ENCODE measurements around the gene ARL13B.
"Not testable (repeated sequence)": the region's sequence is repeated elsewhere in the genome, so short reads cannot be mapped to it uniquely, and the experiment has no call there.

ARL13B gene

DNA sequence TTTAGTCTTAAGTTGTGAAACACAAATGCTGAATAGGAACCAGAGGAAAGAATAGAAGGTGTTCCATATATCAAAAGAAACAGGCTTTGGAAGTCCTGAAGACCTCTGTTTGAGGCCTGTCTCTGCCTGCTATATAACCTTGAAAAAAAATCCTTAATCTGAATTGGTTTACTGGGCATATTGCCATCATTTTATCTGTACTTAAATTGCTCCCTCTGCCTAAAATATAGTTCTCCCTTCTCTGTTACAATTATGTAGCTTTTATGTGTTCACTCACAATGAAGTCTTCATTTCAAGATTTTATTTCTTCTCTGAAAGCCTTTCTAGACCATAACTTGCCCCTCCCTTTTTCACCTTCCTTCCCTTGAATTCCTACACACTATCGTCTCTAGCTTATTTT, 21.2 kb downstream of the ARL13B start:
- no peak for DNase-seq (ENCODE audit: low spot score)

DNA sequence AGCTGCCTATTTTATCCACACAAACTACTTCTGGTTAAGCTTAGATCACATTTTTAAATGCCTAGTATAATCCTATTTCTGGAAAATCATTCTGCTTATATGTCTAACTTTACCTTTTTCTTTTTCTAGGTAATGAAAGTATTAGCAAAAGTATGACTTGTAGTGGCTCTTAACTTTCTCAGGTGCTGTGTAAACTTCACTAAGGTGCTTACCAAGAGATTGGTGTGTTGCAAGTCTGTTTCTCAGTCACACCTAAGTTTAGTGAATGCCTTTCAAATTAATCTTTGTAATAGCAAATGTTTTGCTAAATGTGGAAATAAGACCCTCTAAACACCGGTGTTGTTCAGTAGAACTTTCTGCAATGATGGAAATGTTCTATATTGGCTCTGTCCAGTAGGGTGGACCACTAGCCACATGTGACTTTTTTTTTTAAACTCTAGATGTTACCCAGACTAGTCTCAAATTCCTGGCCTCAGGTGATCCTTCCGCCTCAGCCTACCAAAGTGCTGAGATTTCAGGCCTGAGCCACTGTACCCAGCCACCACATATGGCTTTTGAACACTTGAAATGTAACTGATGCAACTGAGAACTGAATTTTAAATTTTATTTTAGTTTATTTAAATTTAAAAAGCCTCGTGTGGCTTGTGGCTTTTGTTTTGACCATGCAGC, 22.0 kb downstream of the ARL13B start:
- no peak for DNase-seq (ENCODE audit: low spot score)

DNA sequence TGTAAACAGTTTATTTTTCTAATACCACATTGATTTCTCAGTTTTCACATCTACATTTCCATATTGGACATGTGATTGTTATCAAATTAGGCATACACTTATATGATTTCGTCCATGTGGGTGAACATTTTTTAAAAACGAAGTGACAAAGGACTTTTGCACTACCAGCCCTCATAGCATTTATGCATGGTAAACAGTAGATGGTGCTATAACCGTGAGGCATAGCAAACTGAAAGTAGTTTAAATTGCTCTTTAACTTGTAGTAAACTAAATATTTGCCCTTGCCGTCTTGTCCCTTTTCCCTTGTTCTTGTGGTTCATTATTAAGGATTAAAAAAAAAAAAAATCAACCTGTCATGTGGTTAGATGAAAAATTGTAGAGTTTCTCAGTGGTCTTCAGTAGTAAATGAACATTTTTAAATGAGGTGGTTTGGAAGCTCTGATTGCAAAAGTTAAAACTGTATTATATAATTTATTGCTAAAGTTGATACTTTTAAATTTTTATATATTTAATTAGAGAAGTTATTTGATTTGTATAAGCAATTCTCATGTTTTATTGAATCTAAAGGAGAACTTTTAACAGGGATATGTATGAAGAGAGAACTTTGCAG, 24.5 kb downstream of the ARL13B start:
- peak; percentile 64 for DNase-seq (ENCODE audit: low spot score)

DNA sequence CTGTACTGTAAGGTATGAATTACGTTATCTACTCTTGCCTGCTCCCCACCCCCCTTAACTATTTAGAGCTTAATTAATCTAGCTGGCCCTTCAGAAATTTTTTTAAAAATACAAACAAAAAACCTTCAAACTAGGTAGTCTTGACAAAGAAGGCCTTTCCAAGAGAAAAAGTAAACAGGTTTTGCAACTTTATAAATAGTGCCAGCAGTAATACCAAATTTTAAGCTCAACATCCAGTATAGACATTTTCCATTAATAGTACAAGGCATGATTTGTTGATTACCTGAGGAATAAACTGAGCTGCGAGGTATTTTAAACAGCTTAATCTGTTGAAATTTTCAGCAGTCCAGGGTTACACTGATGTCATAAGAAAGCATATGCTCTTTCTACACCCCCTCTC, 28.3 kb downstream of the ARL13B start:
- DNase-seq (ENCODE audit: low spot score), result no peak

DNA sequence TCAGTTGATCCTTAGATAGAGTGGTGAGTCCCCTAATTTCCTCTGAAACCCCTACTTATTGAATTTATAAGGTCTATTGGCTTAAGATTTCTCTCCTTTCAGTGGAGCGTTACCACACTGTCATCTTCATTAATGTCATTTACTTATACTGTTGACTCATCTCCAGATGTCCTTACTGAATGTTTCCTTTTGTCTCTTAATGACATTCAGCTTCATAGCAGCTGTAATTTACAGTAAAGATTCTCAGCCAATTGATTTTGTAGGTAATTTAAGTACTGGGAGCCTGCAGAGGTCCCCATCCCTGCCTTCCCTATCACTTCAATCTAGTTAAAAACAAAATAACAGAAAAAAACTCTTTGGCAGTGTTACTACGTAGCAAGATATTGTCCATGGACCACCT, 29.7 kb downstream of the ARL13B start:
- no peak for DNase-seq (ENCODE audit: low spot score)

DNA sequence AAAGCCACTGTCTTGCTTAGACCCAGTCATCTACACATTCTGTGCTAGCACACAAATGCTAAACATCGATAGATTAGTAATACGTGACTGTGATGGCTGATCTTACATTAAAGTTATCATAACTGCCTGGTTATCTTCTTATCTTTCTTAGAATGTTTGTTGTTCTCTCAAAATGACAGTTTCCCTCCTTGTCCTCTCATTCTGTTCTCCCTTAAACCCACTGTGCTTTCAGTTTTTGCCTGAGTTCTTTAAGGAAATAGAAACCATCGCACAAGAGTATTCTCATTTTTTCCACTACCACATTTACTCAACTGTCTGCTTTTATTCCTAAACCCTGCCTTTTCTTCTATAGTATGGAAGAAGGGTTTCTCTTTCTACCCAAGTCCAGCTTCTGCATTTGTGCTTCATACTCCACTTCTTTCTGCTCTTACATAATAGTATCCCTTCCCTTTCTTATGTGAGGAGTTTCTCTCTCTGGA, 31.3 kb downstream of the ARL13B start:
- DNase-seq (ENCODE audit: low spot score), result no peak

DNA sequence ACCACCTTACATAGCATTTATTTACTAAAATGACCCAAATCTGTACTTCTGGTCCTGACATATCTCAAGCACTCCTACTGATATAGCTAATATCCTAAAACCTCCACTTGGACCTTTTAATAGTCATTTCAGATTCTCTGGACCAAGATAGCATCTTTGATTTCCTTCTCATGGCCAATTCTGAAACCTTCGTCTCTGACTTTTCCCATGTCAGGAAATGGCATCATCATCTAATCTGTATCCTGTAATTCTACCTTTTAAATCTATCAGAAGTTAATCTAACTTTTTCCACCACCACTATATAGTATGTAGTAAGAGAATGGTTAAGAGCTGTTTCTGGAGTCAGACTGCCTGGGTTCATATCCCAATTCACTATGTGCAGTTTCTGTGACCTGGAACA, 32.2 kb downstream of the ARL13B start:
- no peak for DNase-seq (ENCODE audit: low spot score)

DNA sequence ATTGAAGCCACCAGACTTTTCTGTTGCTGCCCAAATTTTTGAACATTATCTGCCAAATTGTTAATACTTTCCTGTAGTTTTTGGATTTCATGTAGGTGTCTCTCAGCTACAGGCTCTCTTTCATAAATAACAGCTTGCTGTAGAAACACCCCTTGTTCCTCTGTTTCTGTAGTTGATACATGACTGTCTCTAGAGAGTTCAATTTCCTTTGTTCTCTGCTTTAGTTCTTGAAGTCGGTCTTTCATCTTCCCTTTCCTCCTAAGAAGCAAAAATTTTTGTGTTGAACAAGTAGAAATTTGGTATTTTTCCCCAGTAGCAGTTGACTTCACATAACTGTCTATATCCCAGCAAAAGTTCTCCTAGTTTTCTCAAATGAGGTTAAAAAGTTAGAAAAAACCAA, 35.1 kb downstream of the ARL13B start:
- DNase-seq (ENCODE audit: low spot score), result no peak

DNA sequence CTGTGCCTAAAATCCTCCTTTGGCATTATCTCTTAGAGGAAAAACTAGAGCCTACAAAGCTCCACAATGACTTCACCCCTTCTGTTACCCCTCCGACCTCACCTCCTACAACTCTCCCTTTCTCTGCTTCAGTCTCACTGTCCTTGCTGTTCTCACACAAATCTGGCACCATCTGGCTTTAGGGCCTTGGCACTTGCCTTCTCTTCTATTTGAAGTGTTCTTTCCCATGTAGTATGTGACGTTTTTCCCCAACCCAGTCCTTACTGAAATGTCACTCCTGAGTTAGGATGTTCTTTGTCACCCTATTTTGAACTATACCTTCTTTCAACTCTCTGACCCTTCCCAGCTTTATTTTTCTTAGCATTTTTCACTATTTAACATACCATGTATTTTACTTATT, 39.7 kb downstream of the ARL13B start:
- DNase-seq (ENCODE audit: low spot score), result no peak

DNA sequence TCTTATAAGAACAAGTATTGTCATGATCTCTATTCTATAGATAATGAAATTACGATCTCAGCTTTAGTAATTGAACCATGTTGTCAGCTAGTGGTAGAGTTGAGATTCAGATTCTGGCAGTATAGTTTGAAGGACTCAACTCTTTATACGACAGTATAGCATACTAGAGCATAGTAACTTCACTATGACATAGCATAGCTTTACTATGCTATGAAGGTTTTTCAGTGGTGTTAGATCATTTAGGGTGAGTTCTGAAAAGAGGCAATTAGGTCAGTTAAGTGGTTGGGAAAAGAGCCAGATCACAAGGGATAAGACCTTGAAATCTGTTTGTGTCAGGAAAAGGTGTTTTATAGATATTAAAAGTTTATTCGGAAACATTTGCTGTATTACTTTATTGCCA, 40.3 kb downstream of the ARL13B start:
- no peak for DNase-seq (ENCODE audit: low spot score)

DNA sequence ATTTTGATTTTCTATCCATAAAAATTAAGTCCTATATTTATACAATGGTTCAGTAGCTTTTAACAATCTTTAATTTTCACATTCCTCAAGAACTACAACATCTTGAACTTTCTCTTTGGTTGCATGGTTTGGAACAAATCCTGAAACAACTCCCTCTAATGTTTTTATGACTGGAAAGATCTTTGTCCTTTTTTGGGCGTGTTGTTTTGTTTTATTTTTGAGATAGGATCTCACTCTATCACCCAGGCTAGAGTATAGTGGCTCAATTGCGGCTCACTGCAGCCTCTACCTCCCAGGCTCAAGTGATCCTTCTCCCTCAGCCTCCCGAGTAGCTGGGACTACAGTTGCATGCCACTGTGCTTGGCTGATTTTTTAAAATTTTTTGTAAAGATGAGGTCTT, 44.4 kb downstream of the ARL13B start:
- no peak for DNase-seq (ENCODE audit: low spot score)

DNA sequence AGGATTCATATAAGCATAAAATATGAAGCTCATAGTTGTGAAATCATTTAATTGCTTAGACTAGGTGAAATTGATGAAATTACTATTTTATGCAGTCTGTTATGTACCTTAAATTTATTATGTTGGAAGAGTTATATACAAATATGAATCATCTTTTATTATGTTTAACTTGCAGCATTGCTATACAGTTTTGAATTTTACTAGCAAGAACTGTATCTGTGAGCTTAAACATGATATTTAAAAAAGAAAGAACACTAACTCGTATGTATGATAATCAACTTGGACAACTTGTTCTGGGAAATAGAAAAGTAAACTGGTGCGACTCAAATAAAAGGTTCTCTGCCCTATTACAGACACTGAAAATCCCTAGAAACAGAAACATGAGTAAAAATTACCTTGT, 46.7 kb downstream of the ARL13B start:
- DNase-seq (ENCODE audit: low spot score), result no peak

DNA sequence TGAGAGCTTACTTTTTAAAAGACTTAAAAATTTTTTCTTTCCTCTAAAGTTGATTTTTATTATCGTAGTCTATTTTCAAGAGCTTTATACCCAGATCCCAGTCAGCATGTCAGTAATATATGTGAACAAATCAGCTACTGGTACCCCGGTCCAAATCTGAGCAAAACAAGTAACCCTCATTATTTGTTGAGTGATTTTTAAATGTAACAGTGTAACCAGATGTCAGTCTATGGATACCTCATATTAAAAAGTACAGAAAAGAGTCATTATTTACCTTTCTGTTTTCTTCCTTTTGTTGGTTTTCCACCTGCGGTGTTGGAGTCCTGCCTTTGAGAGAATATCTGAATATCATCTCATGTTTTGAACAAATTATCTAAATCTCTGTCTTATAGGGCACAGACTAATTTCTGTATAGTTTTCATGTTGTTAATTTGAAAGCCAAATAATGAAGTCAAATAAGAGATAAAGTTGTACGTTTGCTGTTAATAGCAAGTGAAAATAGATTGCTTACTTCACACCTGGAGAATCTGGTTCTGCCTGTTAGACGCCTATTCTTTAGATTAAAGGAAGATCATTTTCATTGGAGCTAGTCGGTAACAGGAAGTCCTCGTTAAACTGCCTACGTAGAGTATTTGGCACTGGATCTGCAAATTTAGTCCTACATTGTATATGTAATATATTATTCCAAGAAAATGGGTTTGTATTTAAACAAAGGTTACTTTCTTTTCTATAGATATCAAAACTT, 48.3 kb downstream of the ARL13B start, which contains the start of gene STX19:
TSS of gene STX19 (minus strand) at position 505 of the 745 bp plus-strand sequence. CDS start 13,328 bp downstream, outside the sequence.
- no peak for DNase-seq (ENCODE audit: low spot score)

DNA sequence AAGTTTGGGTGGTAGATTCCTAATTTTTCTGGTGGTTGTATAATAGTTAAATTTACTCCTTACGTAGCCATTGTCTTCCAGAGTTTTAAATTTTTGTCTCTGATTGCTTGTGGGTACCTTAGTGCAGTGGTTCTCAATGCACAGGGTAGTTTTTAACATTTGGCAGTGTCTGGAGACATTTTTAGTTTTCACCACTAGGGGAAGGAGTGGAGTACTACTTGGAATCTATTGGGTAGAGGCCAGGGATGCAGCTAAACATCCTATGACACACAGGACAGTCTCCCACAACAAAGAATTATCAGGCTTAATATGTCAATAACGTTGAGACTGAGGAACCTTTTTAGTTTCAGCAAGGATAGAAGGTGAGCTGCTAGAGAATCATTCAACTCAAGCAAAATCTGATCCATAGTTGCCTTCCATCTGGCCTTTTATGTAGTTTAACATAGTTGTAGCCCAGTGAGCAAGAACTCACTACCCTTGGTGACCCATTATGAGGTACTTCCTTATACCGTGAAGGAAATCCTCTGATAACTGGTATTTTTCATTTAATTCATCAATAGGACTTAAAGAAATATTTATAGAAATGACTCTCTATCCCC, 57.1 kb downstream of the ARL13B start:
- DNase-seq (ENCODE audit: low spot score), result peak; percentile 13

DNA sequence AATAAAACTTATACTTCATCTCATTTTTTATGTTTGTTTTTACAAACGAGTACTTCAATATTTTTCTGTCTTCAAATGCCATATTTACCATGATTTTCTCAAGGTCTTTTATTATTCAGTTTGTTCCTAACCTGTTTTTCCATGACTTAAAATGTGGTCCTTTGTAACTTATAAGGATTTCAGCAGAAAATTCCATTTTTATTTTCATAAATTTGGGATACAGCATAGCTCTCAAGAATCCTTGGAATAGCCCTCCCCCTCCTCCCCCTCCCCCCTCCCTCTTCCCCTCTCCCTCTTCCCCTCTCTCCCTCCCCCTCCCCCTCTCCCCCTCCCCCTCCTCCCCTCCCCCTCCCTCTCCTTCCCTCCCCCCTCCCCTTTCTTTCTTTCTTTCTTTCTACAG, 63.3 kb downstream of the ARL13B start:
- no peak for DNase-seq (ENCODE audit: low spot score)

DNA sequence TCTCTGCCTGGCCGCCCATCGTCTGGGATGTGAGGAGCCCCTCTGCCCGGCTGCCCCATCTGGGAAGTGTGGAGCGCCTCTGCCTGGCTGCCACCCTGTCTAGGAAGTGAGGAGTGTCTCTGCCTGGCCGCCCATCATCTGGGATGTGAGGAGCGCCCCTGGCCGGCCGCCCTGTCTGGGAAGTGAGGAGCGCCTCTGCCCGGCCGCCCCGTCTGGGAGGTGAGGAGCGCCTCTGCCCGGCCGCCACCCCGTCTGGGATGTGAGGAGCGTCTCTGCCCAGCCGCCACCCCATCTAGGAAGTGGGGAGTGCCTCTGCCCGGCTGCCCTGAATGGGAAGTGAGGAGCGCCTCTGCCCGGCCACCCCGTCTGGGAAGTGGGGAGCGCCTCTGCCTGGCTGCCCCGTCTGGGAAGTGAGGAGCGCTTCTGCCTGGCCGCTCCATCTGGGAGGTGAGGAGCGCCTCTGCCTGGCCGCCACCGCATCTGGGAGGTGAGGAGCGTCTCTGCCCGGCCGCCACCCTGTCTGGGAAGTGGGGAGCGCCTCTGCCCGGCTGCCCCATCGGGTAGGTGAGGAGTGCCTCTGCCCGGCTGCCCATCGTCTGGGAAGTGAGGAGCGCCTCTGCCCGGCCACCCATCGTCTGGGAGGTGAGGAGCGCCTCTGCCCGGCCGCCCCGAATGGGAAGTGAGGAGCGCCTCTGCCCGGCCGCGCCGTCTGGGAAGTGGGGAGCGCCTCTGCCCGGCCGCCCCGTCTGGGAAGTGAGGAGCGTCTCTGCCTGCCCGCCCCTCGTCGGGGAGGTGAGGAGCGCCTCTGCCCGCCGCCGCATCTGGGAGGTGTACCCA, 64.4 kb downstream of the ARL13B start:
- DNase-seq (ENCODE audit: low spot score), result not testable (repeated sequence)

DNA sequence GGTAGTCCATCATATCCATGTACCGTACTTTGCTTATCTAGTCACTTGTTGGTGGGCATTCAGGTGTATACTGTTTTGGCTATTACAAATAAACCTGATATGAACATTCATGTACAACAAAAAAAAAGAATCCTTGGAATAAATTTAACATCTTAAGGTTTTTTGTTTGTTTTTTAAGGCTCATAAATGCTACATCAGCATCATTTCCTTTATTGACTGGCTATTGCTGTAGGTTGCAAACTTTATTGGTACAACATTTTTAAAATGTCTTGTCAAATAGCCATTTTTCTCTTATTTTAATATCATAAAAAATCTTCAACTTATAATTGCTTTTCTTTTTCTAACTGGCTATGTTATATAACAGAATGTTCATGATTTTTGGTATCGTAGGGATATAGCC, 66.6 kb downstream of the ARL13B start:
- no peak for DNase-seq (ENCODE audit: low spot score)

DNA sequence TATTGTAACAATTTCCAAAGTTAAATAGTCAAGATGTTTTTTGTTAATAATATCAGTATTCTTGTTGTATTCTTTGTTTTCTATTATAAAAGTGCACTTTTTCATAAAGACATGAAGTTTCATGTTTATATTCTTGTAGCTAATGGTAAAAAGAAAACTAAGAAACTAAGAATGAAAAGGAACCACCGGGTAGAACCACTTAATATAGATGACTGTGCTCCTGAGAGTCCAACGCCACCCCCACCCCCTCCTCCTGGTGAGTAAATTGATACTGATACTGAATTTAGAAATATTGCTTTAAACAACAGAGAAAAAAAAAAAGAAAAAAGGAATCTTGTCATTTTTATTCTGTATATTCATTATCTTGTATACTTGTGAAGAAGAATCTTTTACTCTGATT, 69.3 kb downstream of the ARL13B start:
- no peak for DNase-seq (ENCODE audit: low spot score)

DNA sequence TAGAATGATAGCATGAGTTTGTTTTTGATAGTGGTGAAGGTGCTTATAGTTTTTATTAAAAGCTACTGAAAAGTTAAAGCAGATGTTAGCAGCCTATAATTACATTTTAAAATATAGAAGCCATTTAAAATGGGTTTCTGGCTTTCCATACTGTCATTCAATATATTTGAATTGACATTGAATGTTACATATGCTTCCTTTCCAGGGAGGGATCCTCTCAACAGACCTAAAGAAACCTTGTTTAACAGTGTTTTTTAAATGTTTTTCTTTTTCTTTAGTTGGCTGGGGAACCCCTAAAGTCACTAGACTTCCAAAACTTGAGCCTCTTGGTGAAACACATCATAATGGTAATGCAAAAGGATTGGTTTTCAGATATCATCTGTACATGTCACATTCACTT, 70.6 kb downstream of the ARL13B start:
- no peak for DNase-seq (ENCODE audit: low spot score)

DNA sequence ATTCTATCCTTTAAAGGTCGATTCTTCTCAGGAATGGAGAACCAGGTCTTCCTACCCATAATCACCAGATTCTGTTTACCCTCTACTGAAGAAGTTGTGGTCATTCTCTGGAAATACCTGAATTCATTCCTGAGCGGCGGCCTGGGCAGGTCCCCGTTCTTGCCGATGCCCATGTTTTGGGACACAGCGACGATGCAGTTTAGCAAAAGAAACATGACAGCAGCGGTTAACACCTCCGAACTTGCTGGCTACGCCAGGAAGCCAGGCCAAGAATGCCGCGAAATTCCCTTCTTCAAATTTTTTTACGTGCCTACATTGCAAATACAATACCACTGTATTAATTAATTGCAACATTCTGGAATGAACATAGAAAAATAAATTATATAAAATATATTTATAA, 81.3 kb downstream of the ARL13B start:
- no peak for DNase-seq (ENCODE audit: low spot score)

DNA sequence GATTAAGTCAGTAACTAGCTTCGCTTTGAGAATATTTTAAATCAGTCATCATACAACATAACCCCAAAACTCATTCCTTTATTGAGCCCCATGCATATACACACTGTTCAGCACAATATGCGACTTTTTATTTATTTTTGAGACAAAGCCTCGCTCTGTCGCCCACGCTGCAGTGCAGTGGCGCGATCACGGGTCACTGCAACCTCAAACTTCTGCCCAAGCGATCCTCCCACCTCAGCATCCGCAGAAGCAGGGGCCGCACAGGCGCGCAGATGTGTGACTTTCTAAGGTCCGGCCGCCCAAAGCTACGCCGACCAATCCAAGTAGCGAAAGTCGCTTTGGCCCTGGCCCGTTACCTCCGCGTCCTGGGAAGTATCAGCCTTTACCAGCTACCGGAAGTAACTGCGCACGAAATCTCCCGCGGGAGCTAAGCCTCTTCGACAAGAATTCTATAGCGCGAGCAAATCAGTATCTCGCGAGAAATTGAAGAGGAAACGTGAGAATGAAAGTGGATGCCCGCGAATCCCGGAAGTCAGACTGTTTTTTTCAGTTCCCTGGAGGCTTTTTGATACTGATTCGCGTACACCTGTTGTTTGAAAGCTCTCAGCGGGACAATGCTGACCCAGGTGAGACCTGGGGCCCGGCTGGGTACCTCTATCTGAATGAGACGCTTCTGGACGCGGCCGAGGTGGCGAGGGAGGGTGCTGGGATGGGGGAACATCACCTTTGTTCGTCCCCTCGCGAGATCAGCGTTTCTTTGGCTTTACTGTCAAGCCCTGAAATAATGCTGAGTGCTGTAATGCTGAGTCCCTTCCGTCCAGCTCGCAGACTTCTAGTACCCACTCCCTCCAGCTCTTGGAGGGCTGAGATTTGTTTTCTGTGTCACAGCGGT, 82.8 kb downstream of the ARL13B start, which contains the start of the genes DHFR2 and NSUN3:
TSS of gene DHFR2 (minus strand) at position 404 of the 892 bp plus-strand sequence. CDS start 1,405 bp downstream, outside the sequence.
TSS of gene NSUN3 (plus strand) at position 549 of the 892 bp plus-strand sequence. CDS start at position 615, 66 bp downstream.
- peak; percentile 89 for DNase-seq (ENCODE audit: low spot score)
